Thyroid gland (tissue), 4 donors: ENCODE results near the gene INPP4B. TPM values are rescaled to one million over a fixed set of nuclear protein-coding genes. Genes with fewer than 3 reads are reported as not detected.
A peak's percentile ranks its signal among the peaks of the same experiment; 100 is the strongest.

Source experiments
- DNase-seq, 2 donors: peaks; one replicate each; pipeline ENCODE4 v3.0.0-alpha.2; 2019
- H3K27ac ChIP-seq, 3 donors: fragments of 200-600 bp; sonication (generic); 1 replicate in 2 of 3; 2 replicates in 1 of 3; pipeline ENCODE4 v1.5.1; 2016 to 2019; ENCODE audit warnings: mild to moderate bottlenecking in 1 of 3, moderate library complexity in 1 of 3
- H3K27me3 ChIP-seq: fragments of 200-600 bp; sonication (generic); one replicate; pipeline ENCODE4 v1.5.1; 2019
- H3K36me3 ChIP-seq, 2 donors: fragments of 200-600 bp; sonication (generic); one replicate each; pipeline ENCODE4 v1.5.1; 2016 to 2019
- H3K4me1 ChIP-seq, 2 donors: fragments of 200-600 bp; sonication (generic); one replicate each; pipeline ENCODE4 v1.5.1; 2017 to 2019
- H3K4me3 ChIP-seq, 3 donors: fragments of 200-600 bp; sonication (generic); replicated peaks in 1 of 3; 1 replicate in 2 of 3; 2 replicates in 1 of 3; pipeline ENCODE4 v1.5.1; 2016; ENCODE audit warnings: mild to moderate bottlenecking in 1 of 3
- H3K9me3 ChIP-seq: fragments of 200-600 bp; sonication (generic); one replicate; pipeline ENCODE4 v1.5.1; 2017
- CTCF ChIP-seq, 6 experiments: fragments of 200-600 bp in 3 of 6; fragments of 450-650 bp in 3 of 6; sonication (generic) in 3 of 6; IDR thresholded peaks; one replicate each; pipeline ENCODE4 v1.5.1; 2016 to 2019; ENCODE audit warnings: antibody characterized with exemption in 6 of 6, mild to moderate bottlenecking in 2 of 6, inconsistent platforms in 1 of 6, moderate library complexity in 1 of 6
- POLR2A ChIP-seq, 2 donors: fragments of 450-650 bp; IDR thresholded peaks; one replicate each; pipeline ENCODE4 v1.6.1; 2017; ENCODE audit warnings: antibody characterized with exemption in 2 of 2, mild to moderate bottlenecking in 2 of 2, moderate library complexity in 1 of 2
- WGBS, 2 donors: methylation state at CpG; one replicate each; pipeline ENCODE4 v1.1.5; 2017; 5-methylcytosine and 5-hydroxymethylcytosine counted together
- intact Hi-C: fragments of 100-400 bp; cut with DNase I; formaldehyde crosslinking; loops from one replicate; pipeline ENCODE4 v1.15.1; 2023
- total RNA-seq, 4 donors: library from RNA; depleted of rRNA; stranded (reverse); fragments of >200 nt; gene quantifications; one replicate each; pipeline ENCODE4 v1.2.3, GENCODE V29; 2016

Gene INPP4B
- total RNA-seq, 4 donors from 2014 or later = 8.0 to 22.1 (median 12.0) TPM

GRCh38 chr4:142380052-142380602, 466.0 kb downstream of the INPP4B start:
- peak overlapping the region in 2 of 3 donors; percentile 15 to 26 for H3K27ac ChIP-seq
- no peak for DNase-seq
- TF ChIP-seq CTCF (IDR thresholded peaks at IDR 0.05) = no peak
- TF ChIP-seq POLR2A (IDR thresholded peaks at IDR 0.05) = no peak
- no peak overlapping the region for H3K4me3 ChIP-seq
- no peaks in the 10 kb centered on the region for H3K9me3 ChIP-seq
- no peaks in the 10 kb centered on the region for H3K36me3 ChIP-seq
- intact Hi-C loops = no loop called here
- H3K27me3 ChIP-seq = no peaks in the 10 kb centered on the region
- 84 to 87% methylated on average over 5 of the region's 5 CpGs for WGBS, 2 donors
- peaks cover 15 to 35% of the 10 kb centered on the region in 2 donors for H3K4me1 ChIP-seq

GRCh38 chr4:142379277-142380051, 466.6 kb downstream of the INPP4B start:
- Histone ChIP-seq H3K27me3 (no peaks in the 10 kb centered on the region), H3K4me1 (peaks cover 17 to 32% of the 10 kb centered on the region in 2 donors), H3K27ac (peak overlapping the region in 2 of 3 donors; percentile 15 to 26), H3K36me3 (no peaks in the 10 kb centered on the region), H3K4me3 (no peak overlapping the region), H3K9me3 (no peaks in the 10 kb centered on the region)
- intact Hi-C loops = no loop called here
- TF ChIP-seq CTCF (IDR thresholded peaks at IDR 0.05) (no peak), POLR2A (IDR thresholded peaks at IDR 0.05) (no peak)
- WGBS, 2 donors = 52 to 77% methylated on average over 4 of the region's 4 CpGs
- no peak for DNase-seq

- 90 to 91% methylated on average over 2 of the region's 2 CpGs for WGBS, 2 donors
- Histone ChIP-seq H3K27me3 (no peaks in the 10 kb centered on the region), H3K9me3 (no peaks in the 10 kb centered on the region), H3K36me3 (no peaks in the 10 kb centered on the region), H3K4me1 (peaks cover 17 to 20% of the 10 kb centered on the region in 2 donors), H3K4me3 (no peak overlapping the region), H3K27ac (no peak overlapping the region)
- DNase-seq = no peak
- TF ChIP-seq CTCF (IDR thresholded peaks at IDR 0.05) = no peak
- intact Hi-C loops = no loop called here
These were observed 467.9 kb downstream of the INPP4B start for GRCh38 chr4:142378179-142378578.

GRCh38 chr4:142377342-142378091, 468.6 kb downstream of the INPP4B start:
- Histone ChIP-seq H3K9me3 (no peaks in the 10 kb centered on the region), H3K4me1 (peaks cover 17 to 20% of the 10 kb centered on the region in 2 donors), H3K4me3 (no peak overlapping the region), H3K27me3 (no peaks in the 10 kb centered on the region), H3K36me3 (no peaks in the 10 kb centered on the region), H3K27ac (no peak overlapping the region)
- intact Hi-C loops = no loop called here
- DNase-seq = no peak
- 87 to 88% methylated on average over 3 of the region's 3 CpGs for WGBS, 2 donors
- TF ChIP-seq POLR2A (IDR thresholded peaks at IDR 0.05) (no peak), CTCF (IDR thresholded peaks at IDR 0.05) (no peak)
